Astrocyte (in vitro differentiated cells and primary cell): Measurements from ENCODE around the gene EXOC4.

ENCODE experiments used
- EZH2 ChIP-seq: IDR thresholded peaks from 2 replicates; pipeline ENCODE4 v1.6.1; 2012; ENCODE audit warnings: mild to moderate bottlenecking, low read length, inconsistent platforms; ENCODE audit not compliant: insufficient read depth
- TF ChIP-seq, protein P1 (sequence below): IDR thresholded peaks from 2 replicates; pipeline ENCODE4 v1.5.1; 2011; ENCODE audit warnings: low read depth, mild to moderate bottlenecking, inconsistent platforms, low read length, moderate library complexity; ENCODE audit not compliant: insufficient read depth

GRCh38 chr7:133353775-133354174 is 100.9 kb downstream of the EXOC4 start:
- TF ChIP-seq, protein P1, sequence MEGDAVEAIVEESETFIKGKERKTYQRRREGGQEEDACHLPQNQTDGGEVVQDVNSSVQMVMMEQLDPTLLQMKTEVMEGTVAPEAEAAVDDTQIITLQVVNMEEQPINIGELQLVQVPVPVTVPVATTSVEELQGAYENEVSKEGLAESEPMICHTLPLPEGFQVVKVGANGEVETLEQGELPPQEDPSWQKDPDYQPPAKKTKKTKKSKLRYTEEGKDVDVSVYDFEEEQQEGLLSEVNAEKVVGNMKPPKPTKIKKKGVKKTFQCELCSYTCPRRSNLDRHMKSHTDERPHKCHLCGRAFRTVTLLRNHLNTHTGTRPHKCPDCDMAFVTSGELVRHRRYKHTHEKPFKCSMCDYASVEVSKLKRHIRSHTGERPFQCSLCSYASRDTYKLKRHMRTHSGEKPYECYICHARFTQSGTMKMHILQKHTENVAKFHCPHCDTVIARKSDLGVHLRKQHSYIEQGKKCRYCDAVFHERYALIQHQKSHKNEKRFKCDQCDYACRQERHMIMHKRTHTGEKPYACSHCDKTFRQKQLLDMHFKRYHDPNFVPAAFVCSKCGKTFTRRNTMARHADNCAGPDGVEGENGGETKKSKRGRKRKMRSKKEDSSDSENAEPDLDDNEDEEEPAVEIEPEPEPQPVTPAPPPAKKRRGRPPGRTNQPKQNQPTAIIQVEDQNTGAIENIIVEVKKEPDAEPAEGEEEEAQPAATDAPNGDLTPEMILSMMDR: no peak
- TF ChIP-seq EZH2: no peak
